Hepatocyte (in vitro differentiated cells): Measurements from ENCODE around the gene TNFRSF6B. TPM values are rescaled to one million over a fixed set of nuclear protein-coding genes. Genes with fewer than 3 reads are reported as not detected.

Source experiments
- DNase-seq: peaks from one replicate; pipeline ENCODE4 v3.0.0-alpha.2; 2016; ENCODE audit warnings: low spot score
- H2AFZ ChIP-seq: fragments of 200-600 bp; sonication (generic); 2 replicates; pipeline ENCODE4 v1.6.0; 2016; ENCODE audit warnings: antibody characterized with exemption, mild to moderate bottlenecking
- H3K27ac ChIP-seq: fragments of 200-600 bp; sonication (generic); 2 replicates; pipeline ENCODE4 v1.5.1; 2016; ENCODE audit warnings: mild to moderate bottlenecking
- H3K27me3 ChIP-seq: fragments of 200-600 bp; sonication (generic); 2 replicates; pipeline ENCODE4 v1.6.1; 2016
- H3K36me3 ChIP-seq: fragments of 200-600 bp; sonication (generic); replicated peaks from 2 replicates; pipeline ENCODE4 v1.5.1; 2016; ENCODE audit warnings: low read depth; ENCODE audit not compliant: insufficient read depth
- H3K4me1 ChIP-seq: fragments of 200-600 bp; sonication (generic); 2 replicates; pipeline ENCODE4 v1.5.1; 2016; ENCODE audit warnings: mild to moderate bottlenecking, moderate library complexity; ENCODE audit not compliant: insufficient read depth
- H3K4me2 ChIP-seq: fragments of 200-600 bp; sonication (generic); 2 replicates; pipeline ENCODE4 v1.6.0; 2016
- H3K4me3 ChIP-seq: fragments of 200-600 bp; sonication (generic); 2 replicates; pipeline ENCODE4 v1.5.1; 2016; ENCODE audit warnings: mild to moderate bottlenecking
- H3K79me2 ChIP-seq: fragments of 200-600 bp; sonication (generic); 2 replicates; pipeline ENCODE4 v1.6.0; 2017; ENCODE audit warnings: mild to moderate bottlenecking
- H3K9me2 ChIP-seq: fragments of 200-600 bp; sonication (generic); replicated peaks from 2 replicates; pipeline ENCODE4 v1.6.0; 2017; ENCODE audit warnings: mild to moderate bottlenecking; ENCODE audit not compliant: insufficient read depth
- H3K9me3 ChIP-seq: fragments of 200-600 bp; sonication (generic); 2 replicates; pipeline ENCODE4 v1.5.1; 2016; ENCODE audit warnings: low read depth, mild to moderate bottlenecking
- H4K20me1 ChIP-seq: fragments of 200-600 bp; sonication (generic); 2 replicates; pipeline ENCODE4 v1.6.0; 2016; ENCODE audit warnings: mild to moderate bottlenecking; ENCODE audit not compliant: insufficient read depth, poor library complexity, severe bottlenecking
- EZH2 ChIP-seq: fragments of 200-600 bp; sonication (generic); IDR thresholded peaks from 2 replicates; pipeline ENCODE4 v1.6.1; 2016; ENCODE audit warnings: antibody characterized with exemption, mild to moderate bottlenecking, borderline replicate concordance
- EZH2phosphoT487 ChIP-seq: fragments of 200-600 bp; sonication (generic); IDR thresholded peaks from one replicate; pipeline ENCODE4 v1.6.1; 2018; ENCODE audit warnings: antibody characterized with exemption, mild to moderate bottlenecking, low read depth, moderate library complexity; ENCODE audit not compliant: unreplicated experiment, severe bottlenecking
- whole genome bisulfite sequencing: methylation state at CpG from one replicate; pipeline ENCODE4 v1.1.6; 2016; ENCODE audit warnings: low lambda C conversion rate; ENCODE audit errors: missing lambda C conversion rate; 5-methylcytosine and 5-hydroxymethylcytosine counted together
- polyA plus RNA-seq: library from polyadenylated mRNA; unstranded; fragments of >200 nt; fragmentation: Nextera tagmentation; extraction: Ambion mirVana; gene quantifications from 2 replicates; pipeline ENCODE4 v1.2.1, GENCODE V29; 2016
- total RNA-seq: library from RNA; depleted of rRNA; stranded (reverse); fragments of >200 nt; gene quantifications from 2 replicates; pipeline ENCODE4 v1.2.3, GENCODE V29; 2014
- TF ChIP-seq, protein P1 (sequence below): fragments of 200-600 bp; sonication (generic); IDR thresholded peaks from 2 replicates; pipeline ENCODE4 v1.5.1; 2016; ENCODE audit warnings: antibody characterized with exemption, mild to moderate bottlenecking; ENCODE audit not compliant: poor library complexity

The TNFRSF6B gene
- total and polyA plus RNA-seq, 2 experiments from 2014 or later = 0.97 to 4.2 TPM

DNA sequence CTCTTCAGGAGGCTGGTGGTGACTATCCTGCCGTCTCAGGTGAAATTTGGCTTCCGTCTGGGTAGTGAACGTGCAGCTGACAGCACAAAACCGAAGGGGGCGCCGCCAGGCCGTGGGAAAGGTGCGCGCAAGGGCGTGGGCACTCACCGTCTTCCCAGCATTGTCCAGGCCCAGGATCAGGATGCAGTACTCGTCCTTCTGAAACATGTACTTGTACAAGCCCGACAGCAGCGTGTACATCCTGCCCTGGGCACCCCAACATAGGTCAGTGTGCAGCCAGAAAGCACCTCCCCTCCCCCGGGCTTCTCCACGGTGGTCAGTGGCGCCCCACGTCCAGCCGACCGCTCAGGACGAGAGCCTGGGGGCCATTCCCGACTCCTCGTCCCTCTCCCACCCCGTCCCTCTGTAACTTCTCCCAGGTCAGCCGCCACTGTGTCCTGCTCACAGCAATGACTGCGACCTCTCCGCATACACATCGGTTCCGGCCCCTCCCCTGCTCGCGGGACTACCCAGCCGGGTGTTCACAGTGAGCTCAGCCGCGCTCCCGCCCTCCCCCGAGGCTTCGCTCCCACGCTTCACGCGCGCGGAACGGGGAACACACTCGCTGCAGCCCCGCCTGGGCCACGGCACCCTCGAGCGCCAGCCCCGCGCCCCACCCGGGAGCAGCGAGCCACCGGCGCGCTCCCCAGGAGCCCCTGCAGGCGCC lies 10.6 kb downstream of the TNFRSF6B start:
- Histone ChIP-seq H3K27me3 (no peaks in the 10 kb centered on the region), H4K20me1 (peaks cover 3% of the 10 kb centered on the region), H2AFZ (peak overlapping the region; percentile 77), H3K9me2 (no peaks in the 10 kb centered on the region), H3K79me2 (peaks cover 60% of the 10 kb centered on the region), H3K9me3 (no peaks in the 10 kb centered on the region), H3K4me2 (peak overlapping the region; percentile 98), H3K27ac (peak overlapping the region; percentile 91), H3K4me3 (peak overlapping the region; percentile 72), H3K36me3 (no peaks in the 10 kb centered on the region), H3K4me1 (peaks cover 13% of the 10 kb centered on the region)
- peak; percentile 72 for DNase-seq
- WGBS = 8% methylated on average over 48 of the region's 56 CpGs
- TF ChIP-seq EZH2 (no peak), EZH2phosphoT487 (no peak)
- TF ChIP-seq, protein P1, sequence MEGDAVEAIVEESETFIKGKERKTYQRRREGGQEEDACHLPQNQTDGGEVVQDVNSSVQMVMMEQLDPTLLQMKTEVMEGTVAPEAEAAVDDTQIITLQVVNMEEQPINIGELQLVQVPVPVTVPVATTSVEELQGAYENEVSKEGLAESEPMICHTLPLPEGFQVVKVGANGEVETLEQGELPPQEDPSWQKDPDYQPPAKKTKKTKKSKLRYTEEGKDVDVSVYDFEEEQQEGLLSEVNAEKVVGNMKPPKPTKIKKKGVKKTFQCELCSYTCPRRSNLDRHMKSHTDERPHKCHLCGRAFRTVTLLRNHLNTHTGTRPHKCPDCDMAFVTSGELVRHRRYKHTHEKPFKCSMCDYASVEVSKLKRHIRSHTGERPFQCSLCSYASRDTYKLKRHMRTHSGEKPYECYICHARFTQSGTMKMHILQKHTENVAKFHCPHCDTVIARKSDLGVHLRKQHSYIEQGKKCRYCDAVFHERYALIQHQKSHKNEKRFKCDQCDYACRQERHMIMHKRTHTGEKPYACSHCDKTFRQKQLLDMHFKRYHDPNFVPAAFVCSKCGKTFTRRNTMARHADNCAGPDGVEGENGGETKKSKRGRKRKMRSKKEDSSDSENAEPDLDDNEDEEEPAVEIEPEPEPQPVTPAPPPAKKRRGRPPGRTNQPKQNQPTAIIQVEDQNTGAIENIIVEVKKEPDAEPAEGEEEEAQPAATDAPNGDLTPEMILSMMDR = peak; percentile 47

DNA sequence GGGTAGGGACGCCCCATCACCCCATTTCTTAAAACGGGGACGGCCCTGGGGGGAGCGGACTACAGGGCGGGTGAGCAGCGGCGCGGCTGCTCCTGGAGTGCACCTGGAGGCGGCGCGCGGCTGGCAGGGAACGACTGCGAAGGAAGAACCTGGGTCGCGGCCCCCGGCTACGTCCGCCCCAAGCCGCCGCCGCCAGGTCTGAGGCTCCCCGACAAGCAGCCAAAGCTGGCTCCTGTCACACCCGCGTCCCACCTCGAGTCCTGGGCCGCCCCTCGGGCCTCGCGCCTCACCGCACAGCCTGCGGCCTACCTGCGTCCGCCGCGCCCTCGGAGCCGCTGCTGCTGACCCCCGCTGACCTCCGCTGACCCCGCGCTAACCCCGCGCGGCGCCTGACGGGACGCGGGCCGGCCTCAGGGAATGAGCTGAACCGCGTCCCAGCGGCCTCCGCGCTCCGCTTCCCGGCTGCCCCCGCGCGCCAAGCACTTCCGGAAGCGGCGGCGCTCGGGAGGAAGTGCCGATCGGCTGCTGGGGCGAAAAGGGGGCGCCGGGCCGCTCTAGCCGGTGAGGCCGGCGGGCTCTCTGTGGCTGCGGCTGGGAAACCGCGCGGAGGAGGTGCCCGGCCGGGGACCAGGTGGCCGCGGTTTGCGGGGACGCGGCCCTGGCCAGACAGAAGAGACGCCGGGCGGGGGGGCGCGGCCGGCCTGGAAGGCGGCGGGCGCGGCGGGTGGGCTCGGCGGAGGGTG lies 11.3 kb downstream of the TNFRSF6B start, which contains the start of the genes ARFRP1 and ZGPAT:
Gene ARFRP1 (minus strand): TSS at position 419 of the 743 bp plus-strand sequence. CDS start 885 bp downstream, outside the sequence.
Gene ZGPAT (plus strand): TSS at position 482 of the 743 bp plus-strand sequence. CDS start 542 bp downstream, outside the sequence.
- peaks cover 3% of the 10 kb centered on the region for H4K20me1 ChIP-seq

DNA sequence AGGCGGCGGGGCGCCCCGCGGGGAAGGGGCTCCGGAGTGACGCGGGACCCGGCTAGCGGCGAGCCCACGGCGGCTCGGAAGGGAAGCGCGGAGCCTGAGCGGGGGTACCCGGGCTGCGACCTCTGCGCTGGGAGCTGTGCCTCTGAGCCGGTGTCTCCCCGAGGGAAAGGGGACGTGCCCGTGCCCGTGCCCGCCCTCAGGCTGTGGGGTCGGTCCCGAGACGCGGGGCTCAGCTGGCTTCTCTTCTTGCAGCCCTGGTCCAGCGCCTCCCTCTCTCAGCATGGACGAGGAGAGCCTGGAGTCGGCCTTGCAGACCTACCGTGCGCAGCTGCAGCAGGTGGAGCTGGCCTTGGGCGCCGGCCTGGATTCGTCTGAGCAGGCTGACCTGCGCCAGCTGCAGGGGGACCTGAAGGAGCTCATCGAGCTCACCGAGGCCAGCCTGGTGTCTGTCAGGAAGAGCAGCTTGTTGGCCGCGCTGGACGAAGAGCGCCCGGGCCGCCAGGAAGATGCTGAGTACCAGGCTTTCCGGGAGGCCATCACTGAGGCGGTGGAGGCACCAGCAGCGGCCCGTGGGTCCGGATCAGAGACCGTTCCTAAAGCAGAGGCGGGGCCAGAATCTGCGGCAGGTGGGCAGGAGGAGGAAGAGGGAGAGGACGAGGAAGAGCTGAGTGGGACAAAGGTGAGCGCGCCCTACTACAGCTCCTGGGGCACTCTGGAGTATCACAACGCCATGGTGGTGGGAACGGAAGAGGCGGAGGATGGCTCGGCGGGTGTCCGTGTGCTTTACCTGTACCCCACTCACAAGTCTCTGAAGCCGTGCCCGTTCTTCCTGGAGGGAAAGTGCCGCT lies 12.1 kb downstream of the TNFRSF6B start:
- Histone ChIP-seq H3K36me3 (no peaks in the 10 kb centered on the region), H3K79me2 (peaks cover 75% of the 10 kb centered on the region), H3K4me3 (peak overlapping the region; percentile 72), H3K4me2 (peak overlapping the region; percentile 94), H2AFZ (peak overlapping the region; percentile 13), H3K4me1 (peaks cover 13% of the 10 kb centered on the region), H3K9me2 (no peaks in the 10 kb centered on the region), H3K27me3 (no peaks in the 10 kb centered on the region), H4K20me1 (peaks cover 3% of the 10 kb centered on the region), H3K9me3 (no peaks in the 10 kb centered on the region), H3K27ac (peak overlapping the region; percentile 91)
- WGBS = 45% methylated on average over 43 of the region's 67 CpGs
- no peak for TF ChIP-seq EZH2
- TF ChIP-seq EZH2phosphoT487 = no peak
- TF ChIP-seq, protein P1 = no peak
- peak; percentile 47 for DNase-seq

More for the DNA sequence above, 11.3 kb downstream of the TNFRSF6B start, which contains the start of the genes ARFRP1 and ZGPAT:
- H3K9me2 ChIP-seq = no peaks in the 10 kb centered on the region
- H3K36me3 ChIP-seq = no peaks in the 10 kb centered on the region
- peaks cover 13% of the 10 kb centered on the region for H3K4me1 ChIP-seq
- TF ChIP-seq EZH2phosphoT487 = no peak
- TF ChIP-seq, protein P1 = no peak
- no peak for TF ChIP-seq EZH2
- 2% methylated on average over 64 of the region's 98 CpGs for WGBS
- peak within 1 kb of the TSS; percentile 91 for H3K27ac ChIP-seq
- H3K79me2 ChIP-seq = peaks cover 67% of the 10 kb centered on the region
- DNase-seq = peak; percentile 95
- H3K9me3 ChIP-seq = no peaks in the 10 kb centered on the region
- H3K27me3 ChIP-seq = no peaks in the 10 kb centered on the region
- peak within 1 kb of the TSS; percentile 72 for H3K4me3 ChIP-seq
- H3K4me2 ChIP-seq = peak within 1 kb of the TSS; percentile 98
- peak within 1 kb of the TSS; percentile 77 for H2AFZ ChIP-seq
